ENCODE measurements around the gene GJA5. TPM values are rescaled to one million over a fixed set of nuclear protein-coding genes. Genes with fewer than 3 reads are reported as not detected.

GJA5 gene
- total and polyA plus RNA-seq, 11 donors: 5.8 to 31.0 (median 11.7) TPM

GRCh38 chr1:147717051-147717705 lies 43.2 kb downstream of the GJA5 start:
- no peaks in the 10 kb centered on the region for H3K36me3 ChIP-seq
- DNase-seq (no peak), ATAC-seq (no peak)
- no peak overlapping the region for H3K27ac ChIP-seq
- H3K4me3 ChIP-seq: no peak overlapping the region
- intact Hi-C loops (cut with DNase I): no loop called here
- peaks cover 0 to 19% (median 0%) of the 10 kb centered on the region in 12 donors for H3K4me1 ChIP-seq
- 86 to 90% (median 90%) methylated on average over 6 of the region's 6 CpGs for WGBS, 4 donors
- H3K9me3 ChIP-seq: no peaks in the 10 kb centered on the region
- peaks cover 0 to 3% (median 0%) of the 10 kb centered on the region in 9 donors for H3K27me3 ChIP-seq
- TF ChIP-seq CTCF (IDR thresholded peaks at IDR 0.05) (no peak), POLR2A (IDR thresholded peaks at IDR 0.05) (no peak)

- H3K9me3 ChIP-seq: no peaks in the 10 kb centered on the region
- TF ChIP-seq POLR2A (IDR thresholded peaks at IDR 0.05) (no peak), CTCF (IDR thresholded peaks at IDR 0.05) (no peak)
- ATAC-seq: no peak
- intact Hi-C loops (cut with DNase I): no loop called here
- H3K4me3 ChIP-seq: no peak overlapping the region
- H3K27ac ChIP-seq: no peak overlapping the region
- no peak for DNase-seq
- H3K27me3 ChIP-seq: peaks cover 0 to 7% (median 0%) of the 10 kb centered on the region in 9 donors
- H3K36me3 ChIP-seq: no peaks in the 10 kb centered on the region
- H3K4me1 ChIP-seq: peaks cover 0 to 3% (median 0%) of the 10 kb centered on the region in 12 donors
Measured at GRCh38 chr1:147712605-147713004, 47.8 kb downstream of the GJA5 start.

Other genes with a start within 250 kb of the GJA5 start
- gene BCL9, start 219.1 kb downstream of the GJA5 start, total RNA-seq: 10 to 100 TPM in 8 of 9 donors, 1 to 10 TPM in 1; 8.7 to 17.7 (median 14.9) TPM
- gene BCL9, start 219.1 kb downstream of the GJA5 start, polyA plus RNA-seq: 10 to 100 TPM in 1 of 2 donors, 1 to 10 TPM in 1; 4.4 to 11.1 TPM
- 10 to 100 TPM in 8 of 9 donors, 1 to 10 TPM in 1; 9.0 to 27.8 (median 14.7) TPM for gene ACP6, start 90.1 kb downstream of the GJA5 start, total RNA-seq
- 1 to 10 TPM; 4.0 to 9.3 TPM for gene ACP6, start 90.1 kb downstream of the GJA5 start, polyA plus RNA-seq
- not detected for gene GJA8, start 142.2 kb upstream of the GJA5 start, total RNA-seq
- gene GJA8, start 142.2 kb upstream of the GJA5 start, polyA plus RNA-seq: not detected
- gene GPR89B, start 167.8 kb upstream of the GJA5 start, total RNA-seq: 1 to 10 TPM; 4.0 to 9.8 (median 5.7) TPM
- gene GPR89B, start 167.8 kb upstream of the GJA5 start, polyA plus RNA-seq: 10 to 100 TPM in 1 of 2 donors, 1 to 10 TPM in 1; 4.5 to 11.7 TPM